WI38 (cell line): ENCODE data around the gene LACRT.
A peak's percentile ranks its signal among the peaks of the same experiment; 100 is the strongest.
"Not testable (repeated sequence)": the region's sequence is repeated elsewhere in the genome, so short reads cannot be mapped to it uniquely, and the experiment has no call there.

Experiments used
- H3K4me3 ChIP-seq: 2 replicates; pipeline ENCODE4 v1.5.1; 2011; ENCODE audit warnings: low read depth, mild to moderate bottlenecking, control low read depth, low read length
- TF ChIP-seq, protein P1 (sequence below): IDR thresholded peaks from 2 replicates; pipeline ENCODE4 v1.5.1; 2012; ENCODE audit warnings: low read depth, mild to moderate bottlenecking, control low read depth, low read length

LACRT gene, protein sequence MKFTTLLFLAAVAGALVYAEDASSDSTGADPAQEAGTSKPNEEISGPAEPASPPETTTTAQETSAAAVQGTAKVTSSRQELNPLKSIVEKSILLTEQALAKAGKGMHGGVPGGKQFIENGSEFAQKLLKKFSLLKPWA

DNA sequence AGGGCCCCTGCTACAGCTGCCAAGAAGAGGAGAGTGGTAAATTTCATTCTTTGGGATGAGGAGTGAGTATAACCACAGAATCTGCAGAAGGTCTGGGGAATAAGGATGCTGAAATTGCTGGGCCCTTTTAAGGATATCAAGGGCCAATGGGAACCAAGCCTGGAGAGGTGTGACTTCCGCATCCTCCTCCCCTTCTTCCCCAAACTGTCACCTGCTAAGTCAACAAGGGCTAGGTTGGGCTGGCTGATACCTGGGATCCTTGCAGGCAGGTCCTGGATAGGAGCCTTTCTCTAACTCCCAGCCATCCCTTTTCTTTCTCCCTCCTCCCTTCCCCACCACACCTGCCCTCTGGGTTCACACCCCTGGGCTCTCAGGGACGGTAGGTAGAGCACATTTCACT lies at the start of gene LACRT:
Gene LACRT, minus strand, starts transcription at position 101 of the 400 bp plus-strand sequence. Its CDS starts 54 bp downstream, at position 47.
- H3K4me3 ChIP-seq = no peak within 1 kb of the TSS

DNA sequence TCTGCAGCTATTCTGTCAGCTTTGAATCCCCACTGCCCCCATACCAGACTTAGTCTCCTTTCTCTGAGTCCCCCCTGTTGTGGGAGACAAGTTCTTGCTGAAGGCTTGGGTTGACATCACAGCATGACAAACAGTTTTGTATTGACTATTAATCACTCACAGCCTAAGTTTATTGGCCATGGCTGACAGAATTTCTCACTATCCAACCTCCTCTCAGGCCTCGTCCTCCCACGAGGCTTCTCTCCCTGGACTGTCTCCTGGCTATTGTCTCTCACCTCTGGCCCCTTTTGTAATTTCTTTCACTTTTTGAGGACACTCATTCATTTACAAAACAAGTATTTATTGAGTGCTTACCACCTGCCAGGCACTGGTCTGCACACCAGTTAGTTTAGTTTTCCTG lies 48.7 kb upstream of the LACRT start:
- H3K4me3 ChIP-seq = no peak overlapping the region
- TF ChIP-seq, protein P1, sequence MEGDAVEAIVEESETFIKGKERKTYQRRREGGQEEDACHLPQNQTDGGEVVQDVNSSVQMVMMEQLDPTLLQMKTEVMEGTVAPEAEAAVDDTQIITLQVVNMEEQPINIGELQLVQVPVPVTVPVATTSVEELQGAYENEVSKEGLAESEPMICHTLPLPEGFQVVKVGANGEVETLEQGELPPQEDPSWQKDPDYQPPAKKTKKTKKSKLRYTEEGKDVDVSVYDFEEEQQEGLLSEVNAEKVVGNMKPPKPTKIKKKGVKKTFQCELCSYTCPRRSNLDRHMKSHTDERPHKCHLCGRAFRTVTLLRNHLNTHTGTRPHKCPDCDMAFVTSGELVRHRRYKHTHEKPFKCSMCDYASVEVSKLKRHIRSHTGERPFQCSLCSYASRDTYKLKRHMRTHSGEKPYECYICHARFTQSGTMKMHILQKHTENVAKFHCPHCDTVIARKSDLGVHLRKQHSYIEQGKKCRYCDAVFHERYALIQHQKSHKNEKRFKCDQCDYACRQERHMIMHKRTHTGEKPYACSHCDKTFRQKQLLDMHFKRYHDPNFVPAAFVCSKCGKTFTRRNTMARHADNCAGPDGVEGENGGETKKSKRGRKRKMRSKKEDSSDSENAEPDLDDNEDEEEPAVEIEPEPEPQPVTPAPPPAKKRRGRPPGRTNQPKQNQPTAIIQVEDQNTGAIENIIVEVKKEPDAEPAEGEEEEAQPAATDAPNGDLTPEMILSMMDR = no peak

More for the DNA sequence above, at the start of gene LACRT:
- TF ChIP-seq, protein P1 = no peak

DNA sequence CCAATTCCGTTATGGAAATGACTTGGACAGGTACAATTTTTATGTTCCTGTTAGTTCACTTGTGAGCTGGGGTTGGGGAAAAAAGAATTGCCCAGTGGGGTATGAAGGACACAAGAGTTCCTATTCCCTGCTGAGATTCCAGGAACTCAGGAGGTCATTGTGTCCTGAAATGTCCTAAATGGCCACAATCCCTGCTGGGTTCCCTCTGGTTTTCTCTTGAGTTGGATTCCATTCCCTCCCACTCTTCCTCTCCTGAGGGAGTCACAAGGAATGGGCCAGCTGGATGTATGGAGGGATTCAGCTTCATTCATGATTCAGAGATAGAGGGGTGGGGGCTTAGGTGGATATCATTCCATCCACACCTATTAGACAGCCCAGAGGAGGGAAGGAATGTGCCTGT lies 48.0 kb upstream of the LACRT start:
- TF ChIP-seq, protein P1 = no peak
- H3K4me3 ChIP-seq = no peak overlapping the region

DNA sequence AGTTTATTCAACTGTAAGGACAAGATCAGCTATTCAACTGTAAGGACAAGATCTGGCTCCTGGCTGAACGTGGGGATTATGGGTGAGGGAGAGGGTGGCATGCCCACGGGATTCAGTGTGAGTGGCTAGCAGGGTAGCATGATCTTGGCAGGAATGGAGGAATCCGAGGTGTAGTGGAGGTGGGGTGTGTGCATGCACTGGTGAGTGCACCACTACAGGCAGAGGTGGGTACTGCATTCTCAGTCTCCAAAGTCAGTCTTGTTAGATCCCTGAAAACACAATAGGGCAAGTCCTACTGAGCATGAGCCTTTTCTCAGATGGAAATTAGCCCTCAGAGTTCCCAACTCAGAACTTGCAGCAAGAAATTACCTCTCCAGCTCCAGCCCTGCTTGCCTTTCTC lies 45.7 kb upstream of the LACRT start:
- TF ChIP-seq, protein P1 = peak; percentile 52
- H3K4me3 ChIP-seq = no peak overlapping the region

DNA sequence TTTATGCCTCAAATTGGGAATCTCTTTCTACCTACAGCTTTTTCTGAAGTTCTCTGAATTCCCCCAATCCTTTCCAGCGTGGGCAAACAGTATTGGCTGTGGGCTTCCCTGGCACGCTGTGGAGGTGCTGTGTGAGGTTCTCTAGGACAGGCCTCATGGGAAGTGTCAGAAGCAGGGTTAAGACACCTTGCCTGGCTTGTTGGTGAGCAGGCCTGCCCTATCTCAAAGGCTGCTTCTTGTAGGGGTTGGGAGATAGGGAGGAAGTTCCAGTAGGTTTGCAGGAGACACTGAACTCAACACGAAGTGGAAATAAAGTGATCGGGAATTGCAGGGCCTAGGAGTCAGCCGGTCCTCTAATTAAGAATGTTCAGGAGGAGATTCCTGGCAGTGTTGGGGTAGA lies 43.4 kb upstream of the LACRT start:
- no peak overlapping the region for H3K4me3 ChIP-seq
- TF ChIP-seq, protein P1 = no peak

DNA sequence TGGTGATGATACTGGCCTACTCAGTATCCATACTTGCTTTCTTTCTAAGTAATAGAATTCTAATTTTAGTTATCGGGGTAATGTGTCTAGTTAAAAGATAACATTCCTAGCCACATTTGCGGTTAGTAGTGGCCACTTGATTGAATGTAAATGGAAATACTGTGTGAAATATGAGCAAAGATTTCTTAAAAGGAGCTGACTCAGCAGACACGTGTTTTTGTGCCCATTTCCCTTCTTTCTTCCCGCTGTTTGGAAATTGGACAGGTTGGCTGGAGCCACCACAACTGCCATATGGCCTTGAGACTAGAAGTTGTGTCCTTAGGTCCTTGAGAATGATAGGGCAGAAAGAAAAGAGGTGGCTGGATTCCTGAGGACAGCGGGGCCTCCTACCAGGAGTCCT lies 33.2 kb upstream of the LACRT start:
- TF ChIP-seq, protein P1 = no peak
- H3K4me3 ChIP-seq = no peak overlapping the region

DNA sequence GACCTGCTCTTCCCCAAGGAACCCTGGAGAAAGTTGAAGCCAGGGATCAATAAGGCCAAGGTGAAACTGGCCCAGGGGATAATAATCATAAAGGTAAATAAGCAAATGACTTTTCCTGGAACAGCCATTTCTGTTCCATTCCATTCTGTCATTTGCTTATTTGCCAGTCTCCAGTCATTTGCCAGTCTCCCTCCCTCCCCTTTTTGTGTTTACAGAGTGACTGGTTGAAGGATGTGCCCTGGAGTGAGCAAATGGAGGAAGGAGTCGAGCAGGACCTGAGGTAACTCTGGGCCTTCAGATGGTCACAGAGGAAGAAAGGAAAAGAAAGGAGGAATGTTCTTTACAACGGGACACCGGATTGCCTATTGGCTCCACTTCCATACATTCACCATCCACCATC lies 31.3 kb upstream of the LACRT start:
- no peak overlapping the region for H3K4me3 ChIP-seq
- TF ChIP-seq, protein P1 = no peak

DNA sequence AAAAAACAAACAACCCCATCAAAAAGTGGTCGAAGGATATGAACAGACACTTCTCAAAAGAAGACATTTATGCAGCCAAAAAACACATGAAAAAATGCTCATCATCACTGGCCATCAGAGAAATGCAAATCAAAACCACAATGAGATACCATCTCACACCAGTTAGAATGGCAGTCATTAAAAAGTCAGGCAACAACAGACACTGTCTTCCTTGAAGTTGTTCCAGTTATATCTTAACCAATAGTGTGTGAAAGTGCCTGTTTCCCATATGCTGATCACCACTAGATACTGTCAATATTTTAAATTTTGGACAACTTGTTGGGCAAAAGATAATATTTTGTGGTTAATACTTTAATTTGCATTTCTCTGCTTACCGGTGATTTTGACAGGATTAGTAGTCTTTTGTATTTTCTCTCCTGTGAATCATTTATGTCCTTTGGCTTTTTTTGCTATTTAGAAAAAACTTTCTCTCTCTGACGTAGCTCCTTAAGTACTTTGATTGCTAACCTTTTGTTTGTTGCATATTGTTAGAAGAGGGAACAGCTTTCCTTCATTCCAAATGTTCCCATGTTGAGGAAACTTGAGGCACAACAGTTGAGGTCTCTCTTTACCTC lies 30.4 kb upstream of the LACRT start:
- not testable (repeated sequence) for H3K4me3 ChIP-seq
